PC-9 (cell line): ENCODE measurements around the gene DLG2. TPM values are rescaled to one million over a fixed set of nuclear protein-coding genes. Genes with fewer than 3 reads are reported as not detected.

ENCODE experiments used
- BruUV-seq: library from RNA; stranded (reverse); fragments of 400-500 nt; replicated peaks from 2 replicates; lab custom pipeline; 2021; lab: Mats Ljungman, UMichigan
- CTCF ChIA-PET: fragments of 300-600 bp; sonication (Branson Sonifier 250); formaldehyde crosslinking; loops from one replicate; lab custom pipeline; 2022; ENCODE audit warnings: antibody characterized with exemption; lab: Charles Lee
- POLR2A ChIA-PET: fragments of 300-600 bp; sonication (Branson Sonifier 250); formaldehyde crosslinking; loops from one replicate; lab custom pipeline; 2022; ENCODE audit warnings: antibody characterized with exemption; ENCODE audit not compliant: unreplicated experiment; lab: Charles Lee
- DNase-seq, 2 experiments: peaks; one replicate each; pipeline versions ENCODE4 v3.0.0 to v3.0.0-alpha.2; 2015 to 2022; ENCODE audit warnings: mixed read lengths in 1 of 2
- H2AFZ ChIP-seq: fragments of 200-600 bp; sonication (generic); 2 replicates; pipeline ENCODE4 v1.8.1; 2017; ENCODE audit warnings: antibody characterized with exemption
- H3F3A ChIP-seq: fragments of 200-600 bp; sonication (generic); 2 replicates; pipeline ENCODE4 v1.8.1; 2017; ENCODE audit warnings: antibody characterized with exemption, mild to moderate bottlenecking, low read depth; ENCODE audit not compliant: insufficient read depth
- H3K27ac ChIP-seq: fragments of 200-600 bp; sonication (generic); 2 replicates; pipeline ENCODE4 v1.6.1; 2016; ENCODE audit warnings: mixed run types
- H3K27me3 ChIP-seq: fragments of 200-600 bp; sonication (generic); 2 replicates; pipeline ENCODE4 v1.6.1; 2016; ENCODE audit warnings: low read depth, mixed run types; ENCODE audit not compliant: insufficient read depth
- H3K36me3 ChIP-seq: fragments of 200-600 bp; sonication (generic); 2 replicates; pipeline ENCODE4 v1.6.1; 2016; ENCODE audit warnings: low read depth, mixed run types
- H3K4me1 ChIP-seq: fragments of 200-600 bp; sonication (generic); replicated peaks from 2 replicates; pipeline ENCODE4 v1.6.1; 2016; ENCODE audit warnings: mixed run types; ENCODE audit not compliant: insufficient read depth
- H3K4me2 ChIP-seq: fragments of 200-600 bp; sonication (generic); 2 replicates; pipeline ENCODE4 v1.6.1; 2017; ENCODE audit warnings: mixed run types
- H3K4me3 ChIP-seq: fragments of 200-600 bp; sonication (generic); 2 replicates; pipeline ENCODE4 v1.6.1; 2016; ENCODE audit warnings: mixed run types
- H3K79me2 ChIP-seq: fragments of 200-600 bp; sonication (generic); 2 replicates; pipeline ENCODE4 v1.6.1; 2017; ENCODE audit warnings: low read depth, mixed run types
- H3K9me2 ChIP-seq: fragments of 200-600 bp; sonication (generic); 2 replicates; pipeline ENCODE4 v1.8.1; 2017; ENCODE audit warnings: mild to moderate bottlenecking; ENCODE audit not compliant: insufficient read depth
- H3K9me3 ChIP-seq: fragments of 200-600 bp; sonication (generic); 2 replicates; pipeline ENCODE4 v1.8.1; 2016; ENCODE audit warnings: low read depth; ENCODE audit not compliant: insufficient read depth
- H4K20me1 ChIP-seq: fragments of 200-600 bp; sonication (generic); 2 replicates; pipeline ENCODE4 v1.8.1; 2017; ENCODE audit not compliant: insufficient read depth
- EZH2 ChIP-seq: fragments of 200-600 bp; sonication (generic); IDR thresholded peaks from 2 replicates; pipeline ENCODE4 v1.8.0; 2017; ENCODE audit warnings: antibody characterized with exemption, low read depth
- intact Hi-C: fragments of 100-400 bp; cut with micrococcal nuclease; formaldehyde crosslinking; loops from one replicate; pipeline ENCODE4 v1.10.0; 2022; ENCODE audit not compliant: unreplicated experiment
- total RNA-seq: library from RNA; stranded (reverse); gene quantifications from 2 replicates; pipeline ENCODE4 v1.2.3, GENCODE V29; 2021
- TF ChIP-seq, protein P1 (sequence below): fragments of 200-600 bp; sonication (generic); conservative IDR thresholded peaks from 2 replicates; pipeline ENCODE4 v1.6.1; 2017; ENCODE audit warnings: mixed run types, antibody characterized with exemption, mild to moderate bottlenecking, moderate library complexity

DLG2 gene
- total RNA-seq, 1 experiment from 2014 or later = 6.4 TPM

DNA sequence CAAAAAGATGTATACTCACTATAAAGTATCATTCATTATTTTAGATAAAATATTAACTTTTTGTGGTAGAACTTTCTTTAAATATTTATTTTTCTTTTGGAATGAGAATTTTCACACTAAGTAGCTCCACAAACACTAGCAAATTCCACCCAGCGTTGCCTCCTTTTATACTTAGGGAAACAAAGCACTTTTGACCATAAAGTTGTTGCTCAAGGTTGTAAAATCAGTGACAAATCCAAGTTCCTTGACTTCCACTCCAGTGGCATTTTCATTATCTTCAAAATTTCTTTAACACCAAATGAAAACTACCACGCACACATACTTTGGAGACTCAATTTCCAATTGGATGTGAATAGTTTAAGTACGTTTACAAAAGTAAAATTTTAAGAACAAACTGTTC lies 431.2 kb downstream of the DLG2 start:
- H4K20me1 ChIP-seq = no peaks in the 10 kb centered on the region
- ChIA-PET POLR2A (no interaction called here), CTCF (no interaction called here)
- no peaks in the 10 kb centered on the region for H3K36me3 ChIP-seq
- no peak for TF ChIP-seq EZH2
- TF ChIP-seq, protein P1, sequence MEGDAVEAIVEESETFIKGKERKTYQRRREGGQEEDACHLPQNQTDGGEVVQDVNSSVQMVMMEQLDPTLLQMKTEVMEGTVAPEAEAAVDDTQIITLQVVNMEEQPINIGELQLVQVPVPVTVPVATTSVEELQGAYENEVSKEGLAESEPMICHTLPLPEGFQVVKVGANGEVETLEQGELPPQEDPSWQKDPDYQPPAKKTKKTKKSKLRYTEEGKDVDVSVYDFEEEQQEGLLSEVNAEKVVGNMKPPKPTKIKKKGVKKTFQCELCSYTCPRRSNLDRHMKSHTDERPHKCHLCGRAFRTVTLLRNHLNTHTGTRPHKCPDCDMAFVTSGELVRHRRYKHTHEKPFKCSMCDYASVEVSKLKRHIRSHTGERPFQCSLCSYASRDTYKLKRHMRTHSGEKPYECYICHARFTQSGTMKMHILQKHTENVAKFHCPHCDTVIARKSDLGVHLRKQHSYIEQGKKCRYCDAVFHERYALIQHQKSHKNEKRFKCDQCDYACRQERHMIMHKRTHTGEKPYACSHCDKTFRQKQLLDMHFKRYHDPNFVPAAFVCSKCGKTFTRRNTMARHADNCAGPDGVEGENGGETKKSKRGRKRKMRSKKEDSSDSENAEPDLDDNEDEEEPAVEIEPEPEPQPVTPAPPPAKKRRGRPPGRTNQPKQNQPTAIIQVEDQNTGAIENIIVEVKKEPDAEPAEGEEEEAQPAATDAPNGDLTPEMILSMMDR = no peak
- H3K4me2 ChIP-seq = no peak overlapping the region
- BruUV-seq = no TSS peak
- H3K27ac ChIP-seq = no peak overlapping the region
- no peak overlapping the region for H2AFZ ChIP-seq
- no peak for DNase-seq
- H3F3A ChIP-seq = no peaks in the 10 kb centered on the region
- H3K4me3 ChIP-seq = no peak overlapping the region
- H3K9me2 ChIP-seq = no peaks in the 10 kb centered on the region
- no peaks in the 10 kb centered on the region for H3K9me3 ChIP-seq
- no peaks in the 10 kb centered on the region for H3K79me2 ChIP-seq
- intact Hi-C loops = no loop called here
- no peaks in the 10 kb centered on the region for H3K27me3 ChIP-seq
- no peaks in the 10 kb centered on the region for H3K4me1 ChIP-seq

- no peaks in the 10 kb centered on the region for H3K27me3 ChIP-seq
- ChIA-PET CTCF (no interaction called here), POLR2A (no interaction called here)
- H3K4me2 ChIP-seq = no peak overlapping the region
- H4K20me1 ChIP-seq = no peaks in the 10 kb centered on the region
- TF ChIP-seq, protein P1 = no peak
- TF ChIP-seq EZH2 = no peak
- no peaks in the 10 kb centered on the region for H3K4me1 ChIP-seq
- no peaks in the 10 kb centered on the region for H3F3A ChIP-seq
- peaks cover 3% of the 10 kb centered on the region; the same call in 1 of the 2 replicates for H3K9me3 ChIP-seq
- H2AFZ ChIP-seq = no peak overlapping the region
- H3K9me2 ChIP-seq = no peaks in the 10 kb centered on the region
- H3K79me2 ChIP-seq = no peaks in the 10 kb centered on the region
- intact Hi-C loops = no loop called here
- H3K27ac ChIP-seq = no peak overlapping the region
- no peak for DNase-seq
- H3K4me3 ChIP-seq = no peak overlapping the region
- no TSS peak for BruUV-seq
- H3K36me3 ChIP-seq = no peaks in the 10 kb centered on the region
Observed at GRCh38 chr11:85187992-85188391, 439.2 kb downstream of the DLG2 start.

DNA sequence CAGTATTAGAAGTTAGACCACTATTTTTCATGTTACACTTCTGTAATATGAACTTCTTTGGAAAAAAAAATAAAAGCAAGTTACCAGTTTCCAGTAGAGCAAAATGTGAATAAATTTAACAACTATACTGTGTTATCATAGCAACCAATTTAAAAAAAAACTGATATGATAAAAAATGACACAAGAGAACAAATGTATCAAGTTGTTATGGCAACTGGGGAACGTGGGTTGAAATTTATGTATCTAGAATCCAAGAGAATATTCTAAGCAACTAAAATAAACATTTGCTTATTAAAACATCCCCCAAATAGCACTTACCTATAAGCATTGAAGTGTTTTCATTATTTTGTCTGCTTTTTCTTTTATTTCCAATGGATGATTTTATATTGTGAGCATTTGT lies 442.4 kb downstream of the DLG2 start:
- POLR2A ChIA-PET = no interaction called here
- no peak overlapping the region for H3K4me2 ChIP-seq
- no peaks in the 10 kb centered on the region for H3K9me2 ChIP-seq
- no peaks in the 10 kb centered on the region for H3F3A ChIP-seq
- no peaks in the 10 kb centered on the region for H4K20me1 ChIP-seq
- H3K9me3 ChIP-seq = peaks cover 3% of the 10 kb centered on the region; the same call in 1 of the 2 replicates
- no TSS peak for BruUV-seq
- H2AFZ ChIP-seq = no peak overlapping the region
- H3K27ac ChIP-seq = no peak overlapping the region
- CTCF ChIA-PET = no interaction called here
- H3K4me3 ChIP-seq = no peak overlapping the region
- intact Hi-C loops = no loop called here
- H3K79me2 ChIP-seq = no peaks in the 10 kb centered on the region
- no peaks in the 10 kb centered on the region for H3K36me3 ChIP-seq
- H3K4me1 ChIP-seq = no peaks in the 10 kb centered on the region
- no peak for DNase-seq
- TF ChIP-seq, protein P1 = no peak
- TF ChIP-seq EZH2 = no peak
- H3K27me3 ChIP-seq = no peaks in the 10 kb centered on the region
